ENCODE results near the gene ADAM12.

Gene ADAM12

GRCh38 chr10:126312167-126312566 is 76.1 kb downstream of the ADAM12 start:
- DNase-seq: no peak

- DNase-seq: no peak
Measured at GRCh38 chr10:126309228-126309883, 78.9 kb downstream of the ADAM12 start.

GRCh38 chr10:126302826-126303665 is 85.2 kb downstream of the ADAM12 start:
- DNase-seq: no peak

GRCh38 chr10:126302476-126302756 is 85.9 kb downstream of the ADAM12 start:
- no peak for DNase-seq

- DNase-seq: no peak
Measured at GRCh38 chr10:126301701-126302475, 86.4 kb downstream of the ADAM12 start.

GRCh38 chr10:126294451-126294850 is 93.8 kb downstream of the ADAM12 start:
- no peak for DNase-seq

GRCh38 chr10:126290232-126290631 is 98.0 kb downstream of the ADAM12 start:
- DNase-seq: no peak

- no peak for DNase-seq
Measured at GRCh38 chr10:126288547-126289493, 99.5 kb downstream of the ADAM12 start.

- DNase-seq: no peak
Measured at GRCh38 chr10:126286256-126286780, 102.0 kb downstream of the ADAM12 start.

GRCh38 chr10:126283307-126283706 is 105.0 kb downstream of the ADAM12 start:
- DNase-seq: no peak

GRCh38 chr10:126278851-126279250 is 109.4 kb downstream of the ADAM12 start:
- DNase-seq: no peak

GRCh38 chr10:126277181-126277580 is 111.1 kb downstream of the ADAM12 start:
- DNase-seq: no peak

GRCh38 chr10:126272526-126272925 is 115.8 kb downstream of the ADAM12 start:
- no peak for DNase-seq

- no peak for DNase-seq
Measured at GRCh38 chr10:126270111-126270510, 118.2 kb downstream of the ADAM12 start.

GRCh38 chr10:126268013-126268920 is 120.0 kb downstream of the ADAM12 start:
- DNase-seq: no peak

GRCh38 chr10:126264102-126265018 is 123.9 kb downstream of the ADAM12 start:
- DNase-seq: no peak

GRCh38 chr10:126263006-126263676 is 125.1 kb downstream of the ADAM12 start:
- DNase-seq: no peak

GRCh38 chr10:126262233-126262838 is 125.9 kb downstream of the ADAM12 start:
- DNase-seq: no peak
